Esophagus muscularis mucosa (tissue), 3 donors: ENCODE measurements around the gene ISG15.

Experiments
- CTCF ChIP-seq, 3 experiments: fragments of 200-600 bp in 2 of 3; fragments of 450-650 bp in 1 of 3; sonication (generic) in 2 of 3; IDR thresholded peaks; one replicate each; pipeline ENCODE4 v1.5.1; 2017 to 2019; ENCODE audit warnings: antibody characterized with exemption in 3 of 3, mild to moderate bottlenecking in 2 of 3, moderate library complexity in 1 of 3
- POLR2AphosphoS5 ChIP-seq, 2 donors: sonication (generic); formaldehyde crosslinking; IDR thresholded peaks; one replicate each; pipeline ENCODE4 v1.6.1; 2017; ENCODE audit warnings: antibody characterized with exemption in 2 of 2

- TF ChIP-seq CTCF (IDR thresholded peaks at IDR 0.05) (no peak), POLR2AphosphoS5 (IDR thresholded peaks at IDR 0.05) (no peak)
Measured at GRCh38 chr1:978835-979743, 34.2 kb upstream of the ISG15 start.
